ENCODE results near the gene RALB.
"Not testable (repeated sequence)": the region's sequence is repeated elsewhere in the genome, so short reads cannot be mapped to it uniquely, and the experiment has no call there.

RALB gene

GRCh38 chr2:120243875-120244553 is 8.6 kb upstream of the RALB start:
- DNase-seq = no peak

DNA sequence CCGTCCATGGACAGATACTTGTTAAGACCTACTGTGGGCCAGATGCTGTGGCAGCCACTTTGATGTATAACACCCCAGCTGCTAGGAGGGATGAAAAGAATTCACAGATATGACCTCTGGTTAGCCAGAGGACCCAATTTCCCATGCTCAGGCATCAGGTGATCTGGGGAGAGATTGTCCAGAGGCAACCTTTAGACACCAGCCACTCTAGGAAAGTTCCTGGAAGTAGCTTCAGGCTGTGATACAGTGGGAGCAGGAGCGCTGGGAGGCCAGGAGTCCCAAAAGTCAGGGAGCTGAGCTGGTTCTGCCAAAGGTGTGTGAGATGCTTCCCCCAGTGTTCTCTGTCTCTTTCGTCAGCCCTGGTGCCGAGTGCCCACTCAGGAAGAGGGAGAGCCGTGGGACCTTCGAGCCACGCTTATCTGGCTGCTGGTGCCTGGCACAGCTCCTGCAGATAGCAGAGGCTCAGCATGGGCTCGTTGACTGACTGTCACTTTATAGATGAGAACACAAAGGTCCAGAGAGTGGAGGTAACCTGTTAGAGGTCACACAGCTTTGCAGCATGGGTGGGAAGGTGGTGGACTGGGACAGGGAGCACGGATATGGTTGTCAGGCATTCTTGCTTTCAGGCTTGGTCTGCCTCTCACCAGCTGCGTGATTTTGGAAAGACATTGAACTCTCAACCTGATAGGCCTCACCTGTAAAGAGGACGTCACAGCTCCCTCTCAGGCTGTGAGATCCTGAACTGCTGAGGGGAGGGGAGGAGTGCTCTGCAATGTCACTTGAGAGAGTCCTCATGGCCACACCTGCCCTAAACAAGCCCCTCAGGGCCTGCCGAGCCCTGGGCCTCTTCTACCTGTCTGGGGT is 7.8 kb upstream of the RALB start:
- no peak for DNase-seq

GRCh38 chr2:120245520-120246332 is 6.9 kb upstream of the RALB start:
- no peak for DNase-seq

GRCh38 chr2:120246546-120247300 is 5.9 kb upstream of the RALB start:
- no peak for DNase-seq

- DNase-seq = no peak
These were observed 4.8 kb upstream of the RALB start for GRCh38 chr2:120247851-120248250.

GRCh38 chr2:120250640-120251039 is 2.0 kb upstream of the RALB start:
- DNase-seq = no peak

GRCh38 chr2:120251078-120251477 is 1.6 kb upstream of the RALB start:
- DNase-seq = no peak

- DNase-seq = peak; percentile 62 to 84
These were observed 800 bp upstream of the RALB start for GRCh38 chr2:120251880-120252224.

DNA sequence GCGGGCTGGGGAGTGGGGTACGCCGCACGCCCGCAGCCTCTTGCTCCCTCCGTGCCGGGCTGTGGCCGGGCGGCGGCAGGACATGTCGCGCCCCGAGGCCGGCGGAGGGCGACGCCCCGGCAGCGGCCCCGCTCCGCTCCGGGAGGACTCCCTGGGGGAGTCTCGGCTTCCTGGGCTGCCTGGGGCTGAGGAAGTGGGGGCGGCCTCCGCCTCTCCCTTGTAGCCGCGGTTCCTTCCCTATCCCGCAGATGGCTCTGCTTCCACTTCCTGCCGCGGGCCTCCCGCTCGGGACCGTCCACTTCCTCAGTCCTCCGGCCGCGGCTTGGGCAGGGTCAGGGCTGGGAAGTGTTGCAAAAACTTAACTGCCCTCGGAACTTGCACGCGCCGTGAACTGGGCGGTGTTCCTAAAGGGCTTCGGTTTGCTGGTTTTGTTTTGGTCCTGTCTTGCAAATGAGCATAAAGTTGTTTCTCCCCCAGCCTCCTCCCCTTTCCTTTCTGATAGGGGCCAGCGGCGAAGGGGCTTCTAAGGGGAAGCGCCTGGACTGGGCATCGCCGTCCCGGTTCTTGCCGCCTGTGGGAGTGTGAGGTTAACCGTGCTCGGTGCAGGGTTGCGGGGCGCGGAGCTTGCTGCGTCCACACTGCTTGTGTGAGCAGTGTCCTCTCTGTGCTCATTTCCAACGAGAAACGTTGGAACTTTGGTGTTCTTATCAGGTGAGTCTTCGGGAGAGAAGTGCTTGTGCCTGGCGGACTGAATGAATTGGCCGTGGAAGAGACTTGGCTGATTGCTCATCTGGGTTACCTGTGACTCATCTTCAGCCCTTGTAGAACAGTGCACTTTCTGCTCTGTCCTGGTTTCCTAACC is 600 bp downstream of the RALB start:
- DNase-seq = peak; percentile 95 to 97

DNA sequence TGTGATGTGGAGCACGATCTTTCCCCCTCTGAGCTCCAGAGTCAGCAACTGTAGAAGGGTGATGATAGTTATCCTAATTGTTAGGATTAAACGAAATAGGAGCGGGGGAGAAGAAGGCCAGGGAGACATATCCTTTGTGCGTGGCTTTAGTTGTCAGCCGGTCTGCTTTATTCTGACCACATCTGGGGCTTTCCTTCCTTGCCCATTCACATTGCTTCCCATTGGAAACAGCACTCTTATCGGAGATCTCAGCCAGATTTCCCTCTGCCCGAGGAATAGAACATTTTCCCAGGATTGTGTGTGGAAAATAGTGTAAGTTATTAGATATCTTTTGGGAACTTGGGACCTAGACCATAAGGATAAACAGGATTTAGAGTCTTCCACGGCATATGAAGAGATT is 1.5 kb downstream of the RALB start:
- DNase-seq = no peak

DNA sequence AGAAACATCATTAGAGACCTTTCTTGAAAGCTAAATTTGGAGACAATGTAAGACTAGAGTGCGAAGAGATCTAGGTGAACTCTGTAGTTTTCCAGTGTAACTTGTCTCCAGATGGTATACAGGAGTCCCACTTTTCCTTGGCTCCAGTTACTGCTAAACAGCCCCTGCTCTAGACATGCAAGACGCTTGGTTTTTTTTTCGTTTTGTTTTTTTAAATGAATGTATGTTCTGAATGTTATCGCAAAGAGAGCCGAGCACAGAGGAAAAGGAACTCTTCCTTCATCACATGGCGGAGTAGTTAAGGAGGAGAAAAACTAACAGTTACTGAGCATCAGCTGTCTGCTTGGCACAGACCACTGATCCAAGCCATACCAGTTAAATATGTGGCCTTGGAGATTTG is 2.4 kb downstream of the RALB start:
- DNase-seq = no peak

DNA sequence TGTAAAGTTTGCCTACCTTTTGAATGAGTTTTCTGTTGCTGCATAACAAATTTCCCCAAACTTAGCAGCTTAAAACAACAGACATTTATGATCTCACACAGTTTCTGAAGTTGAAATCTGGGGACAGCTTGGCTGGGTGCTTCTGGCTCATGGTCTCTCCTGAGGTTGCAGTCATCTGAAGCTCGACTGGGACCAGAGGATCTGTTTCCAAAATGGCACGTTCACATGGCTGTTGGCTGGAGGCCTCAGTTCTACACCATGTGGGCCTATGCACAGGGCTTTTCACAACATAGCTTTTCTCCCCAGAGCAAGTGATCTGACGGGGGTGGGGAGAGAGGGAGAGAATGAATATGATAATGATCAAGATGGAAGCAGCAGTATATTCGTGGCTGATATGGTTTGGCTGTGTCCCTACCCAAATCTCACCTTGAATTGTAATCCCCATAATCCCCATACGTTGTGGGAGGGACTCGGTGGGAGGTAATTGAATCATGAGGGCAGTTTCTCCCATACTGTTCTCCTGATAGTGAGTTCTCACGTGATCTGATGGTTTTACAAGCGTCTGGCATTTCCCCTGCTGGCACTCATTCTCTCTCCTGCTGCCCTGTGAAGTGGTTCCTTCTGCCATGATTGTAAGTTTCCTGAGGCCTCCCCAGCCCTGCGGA is 3.5 kb downstream of the RALB start:
- no peak for DNase-seq

GRCh38 chr2:120256651-120257000 is 4.0 kb downstream of the RALB start:
- no peak for DNase-seq

DNA sequence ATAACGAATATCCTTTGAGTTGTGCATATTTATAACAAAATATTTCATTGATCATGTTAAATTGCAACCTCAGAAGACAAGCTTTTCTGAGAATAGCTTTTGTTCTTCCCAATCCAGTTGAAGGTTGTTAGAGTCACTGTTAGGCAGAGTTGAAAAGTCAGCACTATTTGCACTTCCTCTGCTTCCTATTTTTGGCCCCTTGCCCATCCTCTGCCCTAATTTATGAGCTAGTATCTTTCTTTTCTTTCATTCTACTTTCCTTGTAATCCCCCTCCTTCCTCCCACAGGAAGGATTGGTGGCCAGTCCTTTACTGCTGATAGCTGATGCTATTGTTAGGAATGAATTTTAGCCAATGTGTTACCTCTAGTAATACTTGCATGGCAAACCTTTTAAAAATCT is 4.9 kb downstream of the RALB start:
- peak; percentile 36 to 44 for DNase-seq

DNA sequence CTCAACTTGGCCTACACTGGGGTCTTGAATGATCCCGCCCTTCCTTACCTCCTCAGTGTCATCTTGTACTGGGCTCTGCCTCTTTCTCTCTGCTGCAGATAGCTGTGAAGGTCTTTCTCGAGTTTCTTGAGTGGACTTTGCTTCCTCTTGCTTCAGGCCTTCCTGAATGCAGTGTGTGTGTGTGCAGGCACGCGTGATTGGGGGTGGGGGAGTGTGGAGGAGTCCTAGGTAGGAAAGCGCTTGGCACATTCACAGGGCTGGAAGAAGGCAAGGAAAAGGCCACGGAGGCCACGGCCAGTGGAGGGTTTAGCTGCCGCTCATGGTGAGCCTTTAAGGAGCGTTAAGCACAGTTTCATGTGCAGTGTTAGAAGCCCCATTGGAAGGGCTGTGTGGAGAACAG is 5.5 kb downstream of the RALB start:
- DNase-seq = no peak

DNA sequence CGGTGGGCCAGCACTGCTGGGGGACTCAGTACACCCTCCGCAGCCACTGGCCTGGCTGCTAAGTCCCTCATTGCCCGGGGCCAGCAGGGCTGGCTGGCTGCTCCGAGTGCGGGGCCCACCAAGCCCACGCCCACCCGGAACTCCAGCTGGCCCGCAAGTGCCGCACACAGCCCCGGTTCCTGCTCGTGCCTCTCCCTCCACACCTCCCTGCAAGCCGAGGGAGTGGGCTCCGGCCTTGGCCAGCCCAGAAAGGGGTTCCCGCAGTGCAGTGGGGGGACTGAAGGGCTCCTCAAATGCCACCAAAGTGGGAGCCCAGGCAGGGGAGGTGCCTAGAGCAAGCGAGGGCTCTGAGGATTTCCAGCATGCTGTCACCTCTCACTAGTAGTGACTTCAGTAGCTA is 7.3 kb downstream of the RALB start:
- DNase-seq = not testable (repeated sequence)

- DNase-seq = no peak
These were observed 8.1 kb downstream of the RALB start for GRCh38 chr2:120260736-120261135.

DNA sequence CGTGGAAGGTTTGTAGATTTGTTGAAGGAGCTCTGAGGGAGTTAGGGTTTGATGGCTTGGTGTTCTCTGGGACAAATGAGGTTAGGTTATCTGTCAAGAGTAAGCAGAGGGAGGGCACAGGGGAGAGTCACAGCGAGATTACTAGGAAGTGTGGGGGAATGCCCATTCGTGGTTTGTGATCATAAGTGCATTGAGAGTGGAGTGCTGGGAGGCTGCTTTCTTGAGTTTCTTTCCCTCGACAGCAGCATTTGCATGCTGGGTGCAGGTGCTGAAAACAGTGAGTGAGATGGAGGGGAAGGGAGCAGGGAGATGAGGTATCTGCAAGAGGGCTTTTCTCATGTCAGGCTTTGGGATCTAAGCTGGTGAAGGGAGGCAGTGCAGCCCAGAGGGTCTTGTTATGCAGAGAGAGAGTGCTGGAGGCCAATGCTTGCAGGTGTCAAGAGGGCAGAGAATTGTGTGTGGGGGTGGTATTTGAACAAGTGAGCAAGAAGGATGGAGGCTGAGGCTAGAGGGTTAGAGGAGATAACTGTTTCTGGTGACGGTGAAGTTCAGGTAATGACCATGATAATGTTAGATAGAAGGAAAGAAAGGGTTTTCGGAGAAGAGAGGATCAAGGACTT is 8.8 kb downstream of the RALB start:
- no peak for DNase-seq

GRCh38 chr2:120262150-120262549 is 9.5 kb downstream of the RALB start:
- DNase-seq = no peak

GRCh38 chr2:120262761-120263428 is 10.2 kb downstream of the RALB start:
- DNase-seq = peak; percentile 60 to 80

Data from inflammatory macrophage (primary cell).